ENCODE results near the gene TBCE.

Gene TBCE

GRCh38 chr1:235326719-235327558 lies 40.3 kb upstream of the TBCE start:
- TF ChIP-seq, protein P1, sequence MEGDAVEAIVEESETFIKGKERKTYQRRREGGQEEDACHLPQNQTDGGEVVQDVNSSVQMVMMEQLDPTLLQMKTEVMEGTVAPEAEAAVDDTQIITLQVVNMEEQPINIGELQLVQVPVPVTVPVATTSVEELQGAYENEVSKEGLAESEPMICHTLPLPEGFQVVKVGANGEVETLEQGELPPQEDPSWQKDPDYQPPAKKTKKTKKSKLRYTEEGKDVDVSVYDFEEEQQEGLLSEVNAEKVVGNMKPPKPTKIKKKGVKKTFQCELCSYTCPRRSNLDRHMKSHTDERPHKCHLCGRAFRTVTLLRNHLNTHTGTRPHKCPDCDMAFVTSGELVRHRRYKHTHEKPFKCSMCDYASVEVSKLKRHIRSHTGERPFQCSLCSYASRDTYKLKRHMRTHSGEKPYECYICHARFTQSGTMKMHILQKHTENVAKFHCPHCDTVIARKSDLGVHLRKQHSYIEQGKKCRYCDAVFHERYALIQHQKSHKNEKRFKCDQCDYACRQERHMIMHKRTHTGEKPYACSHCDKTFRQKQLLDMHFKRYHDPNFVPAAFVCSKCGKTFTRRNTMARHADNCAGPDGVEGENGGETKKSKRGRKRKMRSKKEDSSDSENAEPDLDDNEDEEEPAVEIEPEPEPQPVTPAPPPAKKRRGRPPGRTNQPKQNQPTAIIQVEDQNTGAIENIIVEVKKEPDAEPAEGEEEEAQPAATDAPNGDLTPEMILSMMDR (IDR thresholded peaks at IDR 0.05; ENCODE audit: low read depth, low read length) = no peak
- H3K4me3 ChIP-seq (ENCODE audit: low read depth, low read length) = peak overlapping the region; percentile 79

GRCh38 chr1:235327559-235328270 lies 39.5 kb upstream of the TBCE start, which contains the start of gene ARID4B:
TSS of gene ARID4B (minus strand) at chr1:235328179. CDS start at chr1:235326919, 1,260 bp downstream.
- peak within 1 kb of the TSS; percentile 88 for H3K4me3 ChIP-seq (ENCODE audit: low read depth, low read length)
- TF ChIP-seq, protein P1 (IDR thresholded peaks at IDR 0.05; ENCODE audit: low read depth, low read length) = no peak

- TF ChIP-seq, protein P1 (IDR thresholded peaks at IDR 0.05; ENCODE audit: low read depth, low read length) = peak; percentile 24; the same call in 1 of the 2 replicates
Measured at GRCh38 chr1:235328271-235329138, 38.7 kb upstream of the TBCE start, which contains the start of gene GGPS1. TSS of gene GGPS1 (plus strand) at chr1:235328570. CDS start at chr1:235335265, 6,695 bp downstream.

DNA sequence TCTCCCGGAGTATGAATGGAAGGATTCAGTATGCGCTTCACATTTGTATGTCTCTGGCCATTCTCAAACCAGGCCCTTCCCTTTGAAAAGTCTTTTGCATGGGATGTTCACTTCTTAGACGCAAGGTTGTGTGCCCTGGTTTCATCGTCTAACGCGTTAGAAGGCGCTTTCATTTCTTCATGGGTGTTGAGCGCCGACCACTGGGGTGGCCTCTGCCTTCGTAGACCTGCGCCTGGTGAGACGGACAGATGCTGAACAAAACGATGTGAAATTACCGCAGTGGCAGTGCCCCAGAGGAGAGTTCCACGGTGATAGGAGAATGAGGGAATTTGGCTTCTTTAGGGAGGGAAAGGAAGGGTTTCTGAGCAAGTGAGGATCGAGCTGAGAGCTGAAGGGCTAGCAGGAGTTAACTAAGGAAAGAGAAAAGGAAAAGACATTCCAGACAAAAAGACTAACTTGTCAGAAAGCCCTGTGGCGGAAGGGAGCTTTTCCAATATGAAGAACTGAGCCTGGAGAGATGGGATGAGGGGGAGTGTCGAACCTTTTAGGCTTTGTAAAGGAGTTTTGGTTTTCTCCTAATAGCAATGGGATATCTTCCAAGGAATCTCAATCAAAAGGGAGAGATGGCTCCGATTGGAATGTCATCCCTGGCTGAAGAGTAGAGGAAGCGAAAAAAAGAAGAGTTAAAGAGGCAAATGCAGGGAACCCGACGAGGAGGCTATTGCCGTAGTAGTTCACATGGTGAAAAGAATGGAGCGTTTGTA lies 37.9 kb upstream of the TBCE start:
- H3K4me3 ChIP-seq (ENCODE audit: low read depth, low read length) = peak overlapping the region; percentile 88
- TF ChIP-seq, protein P1 (IDR thresholded peaks at IDR 0.05; ENCODE audit: low read depth, low read length) = peak; percentile 1; the same call in 1 of the 2 replicates

More at GRCh38 chr1:235328271-235329138, 38.7 kb upstream of the TBCE start, which contains the start of gene GGPS1:
- peak within 1 kb of the TSS; percentile 88 for H3K4me3 ChIP-seq (ENCODE audit: low read depth, low read length)

GRCh38 chr1:235330918-235331285 lies 36.3 kb upstream of the TBCE start:
- H3K4me3 ChIP-seq (ENCODE audit: low read depth, low read length) = no peak overlapping the region
- TF ChIP-seq, protein P1 (IDR thresholded peaks at IDR 0.05; ENCODE audit: low read depth, low read length) = no peak

GRCh38 chr1:235331401-235331800 lies 35.8 kb upstream of the TBCE start:
- no peak overlapping the region for H3K4me3 ChIP-seq (ENCODE audit: low read depth, low read length)
- TF ChIP-seq, protein P1 (IDR thresholded peaks at IDR 0.05; ENCODE audit: low read depth, low read length) = no peak

All from WI38 (cell line).